ENCODE data around the gene UCK2. TPM values are rescaled to one million over a fixed set of nuclear protein-coding genes. Genes with fewer than 3 reads are reported as not detected.

UCK2 gene
- total and polyA plus RNA-seq, 2 donors (not counting 1 experiment from before 2014, with no cell fraction given) = 8.9 to 11.5 TPM

- Mint-ChIP-seq H3K27ac (no peak overlapping the region), H3K4me3 (no peak overlapping the region), H3K9me3 (ENCODE audit: insufficient read depth) (no peaks in the 10 kb centered on the region), H3K4me1 (no peaks in the 10 kb centered on the region), H3K27me3 (peaks cover 5% of the 10 kb centered on the region)
- no peak overlapping the region for H3K9ac ChIP-seq (ENCODE audit: low read length)
- H3K27me3 ChIP-seq (replicated peaks in 1 of 4; ENCODE audit: control extremely low read depth in 1 of 4, control insufficient read depth in 3 of 4, insufficient read depth in 4 of 4, low read length in 3 of 4) = peaks cover 0 to 3% (median 0%) of the 10 kb centered on the region in 4 experiments
- TF ChIP-seq EZH2 (IDR thresholded peaks at IDR 0.05; ENCODE audit: borderline replicate concordance, insufficient read depth, low read depth, low read length, poor library complexity, severe bottlenecking) = no peak
- TF ChIP-seq, protein P1, sequence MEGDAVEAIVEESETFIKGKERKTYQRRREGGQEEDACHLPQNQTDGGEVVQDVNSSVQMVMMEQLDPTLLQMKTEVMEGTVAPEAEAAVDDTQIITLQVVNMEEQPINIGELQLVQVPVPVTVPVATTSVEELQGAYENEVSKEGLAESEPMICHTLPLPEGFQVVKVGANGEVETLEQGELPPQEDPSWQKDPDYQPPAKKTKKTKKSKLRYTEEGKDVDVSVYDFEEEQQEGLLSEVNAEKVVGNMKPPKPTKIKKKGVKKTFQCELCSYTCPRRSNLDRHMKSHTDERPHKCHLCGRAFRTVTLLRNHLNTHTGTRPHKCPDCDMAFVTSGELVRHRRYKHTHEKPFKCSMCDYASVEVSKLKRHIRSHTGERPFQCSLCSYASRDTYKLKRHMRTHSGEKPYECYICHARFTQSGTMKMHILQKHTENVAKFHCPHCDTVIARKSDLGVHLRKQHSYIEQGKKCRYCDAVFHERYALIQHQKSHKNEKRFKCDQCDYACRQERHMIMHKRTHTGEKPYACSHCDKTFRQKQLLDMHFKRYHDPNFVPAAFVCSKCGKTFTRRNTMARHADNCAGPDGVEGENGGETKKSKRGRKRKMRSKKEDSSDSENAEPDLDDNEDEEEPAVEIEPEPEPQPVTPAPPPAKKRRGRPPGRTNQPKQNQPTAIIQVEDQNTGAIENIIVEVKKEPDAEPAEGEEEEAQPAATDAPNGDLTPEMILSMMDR (IDR thresholded peaks at IDR 0.05) = no peak
- intact Hi-C loops (cut with micrococcal nuclease) = no loop called here
- H3K4me2 ChIP-seq (replicated peaks; ENCODE audit: low read depth, low read length, poor library complexity, severe bottlenecking) = no peak overlapping the region
- H3K27ac ChIP-seq (ENCODE audit: low read length in 2 of 2) = no peak overlapping the region
- no peak overlapping the region for H3K4me3 ChIP-seq (ENCODE audit: control extremely low read depth in 1 of 5, extremely low read depth in 1 of 5, insufficient read depth in 1 of 5, low read depth in 2 of 5, low read length in 4 of 5)
- no peaks in the 10 kb centered on the region for H3K9me3 ChIP-seq (ENCODE audit: control extremely low read depth in 1 of 3, control insufficient read depth in 2 of 3, insufficient read depth in 1 of 3, low read length in 2 of 3)
- H4K20me1 ChIP-seq (ENCODE audit: control insufficient read depth, insufficient read depth, low read length, poor library complexity, severe bottlenecking) = no peaks in the 10 kb centered on the region
- WGBS (ENCODE audit: insufficient coverage) = 76% methylated on average over 3 of the region's 4 CpGs
- CTCF ChIA-PET = interaction anchor here (0.7 to 1.1 kb wide), 2 partner anchors 20 to 354 kb away, joined by 3 to 4 read pairs; no protein-coding TSS in a partner anchor
- H3K4me1 ChIP-seq (ENCODE audit: control insufficient read depth in 2 of 2, insufficient read depth in 2 of 2, low read length in 2 of 2) = no peaks in the 10 kb centered on the region
- no peaks in the 10 kb centered on the region for H3K36me3 ChIP-seq (replicated peaks in 1 of 2; ENCODE audit: control extremely low read depth in 1 of 2, control insufficient read depth in 1 of 2, extremely low read depth in 1 of 2, insufficient read depth in 2 of 2, low read length in 1 of 2)
- DNase-seq = no peak
- POLR2A ChIA-PET = no interaction called here
- H2AFZ ChIP-seq (ENCODE audit: insufficient read depth, low read depth, low read length, poor library complexity, severe bottlenecking) = no peak overlapping the region
- H3K79me2 ChIP-seq (ENCODE audit: control insufficient read depth, insufficient read depth, low read length) = no peaks in the 10 kb centered on the region
- ATAC-seq (ENCODE audit: low read depth) = no peak
These were observed 118.5 kb downstream of the UCK2 start for GRCh38 chr1:165945911-165946310.

DNA sequence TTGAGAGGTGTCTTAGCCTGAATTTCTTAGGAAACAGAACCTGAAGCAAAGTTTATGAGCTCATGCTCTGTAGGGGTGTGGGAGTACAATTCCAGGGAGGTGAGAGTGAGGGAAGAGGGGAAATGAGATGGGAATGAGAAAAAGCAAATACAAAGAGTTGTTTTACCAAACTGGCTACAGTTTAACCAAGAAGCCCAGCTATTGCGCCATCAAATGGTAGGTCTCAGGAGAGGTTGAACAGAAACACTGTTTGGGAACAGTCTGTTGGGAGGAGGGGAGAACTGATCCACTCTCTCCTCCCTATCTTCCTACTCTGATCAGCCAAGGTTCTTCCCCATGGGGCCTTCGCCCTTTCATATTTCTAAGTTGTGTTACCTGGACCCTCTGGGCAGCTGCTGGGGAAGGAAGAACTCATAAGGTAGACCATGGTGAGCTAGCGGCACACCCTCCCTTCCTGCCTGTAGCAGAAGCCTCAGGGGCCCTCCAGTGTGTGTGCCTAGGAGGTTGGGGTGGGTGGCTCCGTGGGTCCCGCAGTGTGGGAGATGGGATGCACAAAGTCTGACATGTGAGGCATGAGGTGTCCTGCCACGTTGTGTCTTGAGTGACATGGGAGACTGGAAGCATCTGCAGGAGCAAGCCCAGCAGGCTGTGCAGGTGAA is 120.5 kb downstream of the UCK2 start:
- Histone ChIP-seq H3K79me2 (ENCODE audit: control insufficient read depth, insufficient read depth, low read length) (no peaks in the 10 kb centered on the region), H3K9ac (ENCODE audit: low read length) (no peak overlapping the region), H3K36me3 (replicated peaks in 1 of 2; ENCODE audit: control extremely low read depth in 1 of 2, control insufficient read depth in 1 of 2, extremely low read depth in 1 of 2, insufficient read depth in 2 of 2, low read length in 1 of 2) (no peaks in the 10 kb centered on the region), H2AFZ (ENCODE audit: insufficient read depth, low read depth, low read length, poor library complexity, severe bottlenecking) (no peak overlapping the region), H3K27ac (ENCODE audit: low read length in 2 of 2) (no peak overlapping the region), H3K4me1 (ENCODE audit: control insufficient read depth in 2 of 2, insufficient read depth in 2 of 2, low read length in 2 of 2) (no peaks in the 10 kb centered on the region), H4K20me1 (ENCODE audit: control insufficient read depth, insufficient read depth, low read length, poor library complexity, severe bottlenecking) (no peaks in the 10 kb centered on the region), H3K27me3 (replicated peaks in 1 of 4; ENCODE audit: control extremely low read depth in 1 of 4, control insufficient read depth in 3 of 4, insufficient read depth in 4 of 4, low read length in 3 of 4) (no peaks in the 10 kb centered on the region), H3K9me3 (ENCODE audit: control extremely low read depth in 1 of 3, control insufficient read depth in 2 of 3, insufficient read depth in 1 of 3, low read length in 2 of 3) (no peaks in the 10 kb centered on the region), H3K4me3 (ENCODE audit: control extremely low read depth in 1 of 5, extremely low read depth in 1 of 5, insufficient read depth in 1 of 5, low read depth in 2 of 5, low read length in 4 of 5) (no peak overlapping the region), H3K4me2 (replicated peaks; ENCODE audit: low read depth, low read length, poor library complexity, severe bottlenecking) (no peak overlapping the region)
- intact Hi-C loops (cut with micrococcal nuclease) = no loop called here
- no peaks in the 10 kb centered on the region for H3K4me1 Mint-ChIP-seq
- no peak for TF ChIP-seq EZH2 (IDR thresholded peaks at IDR 0.05; ENCODE audit: borderline replicate concordance, insufficient read depth, low read depth, low read length, poor library complexity, severe bottlenecking)
- TF ChIP-seq, protein P1 (IDR thresholded peaks at IDR 0.05) = no peak
- ATAC-seq (ENCODE audit: low read depth) = no peak
- no peaks in the 10 kb centered on the region for H3K9me3 Mint-ChIP-seq (ENCODE audit: insufficient read depth)
- H3K27me3 Mint-ChIP-seq = peaks cover 2% of the 10 kb centered on the region
- CTCF ChIA-PET = no interaction called here
- H3K27ac Mint-ChIP-seq = no peak overlapping the region
- POLR2A ChIA-PET = no interaction called here
- WGBS (ENCODE audit: insufficient coverage) = 96% methylated on average over 5 of the region's 6 CpGs
- H3K4me3 Mint-ChIP-seq = no peak overlapping the region
- no peak for DNase-seq

Measured in B cell (primary cell).